Measurements from ENCODE around the gene WFS1. TPM values are rescaled to one million over a fixed set of nuclear protein-coding genes. Genes with fewer than 3 reads are reported as not detected.

WFS1 gene
- total and polyA plus RNA-seq, 2 of the 13 experiments (the other 11 are each of a cell fraction or from before 2014, with no cell fraction given) = 39.1 to 42.2 TPM

GRCh38 chr4:6269616-6270511 is at the start of gene WFS1 (continued):
- TF ChIP-seq MAZ (IDR thresholded peaks at IDR 0.05; ENCODE audit: borderline replicate concordance, low read depth, low read length) (peak; percentile 86), MAZ (CRISPR knock-in tag; IDR thresholded peaks at IDR 0.05; ENCODE audit: low read depth) (peak; percentile 55; the same call in 1 of the 2 replicates), ZNF280D (CRISPR knock-in tag; IDR thresholded peaks at IDR 0.05) (no peak), ZNF350 (CRISPR knock-in tag; IDR thresholded peaks at IDR 0.05; ENCODE audit: borderline replicate concordance, low read depth) (no peak), TCF7L2 (IDR thresholded peaks at IDR 0.05; ENCODE audit: low read depth, low read length) (no peak), ERF (CRISPR knock-in tag; IDR thresholded peaks at IDR 0.05) (0 out of 2 replicates have a peak, but pooled peaks have one; percentile 13), ZBTB42 (CRISPR knock-in tag; IDR thresholded peaks at IDR 0.05) (no peak), ZHX2 (IDR thresholded peaks at IDR 0.05; ENCODE audit: low read depth) (no peak), ZHX2 (CRISPR knock-in tag; IDR thresholded peaks at IDR 0.05; ENCODE audit: borderline replicate concordance) (no peak), YEATS2 (CRISPR knock-in tag; IDR thresholded peaks at IDR 0.05; ENCODE audit: borderline replicate concordance) (peak; percentile 46; the same call in 1 of the 2 replicates), THAP11 (CRISPR knock-in tag; IDR thresholded peaks at IDR 0.05) (peak; percentile 38; the same call in 1 of the 2 replicates), KLF16 (CRISPR knock-in tag; IDR thresholded peaks at IDR 0.05) (peak in 1 of 2 experiments; percentile 48; a peak in 1 of 4 replicates), ZNF740 (CRISPR knock-in tag; IDR thresholded peaks at IDR 0.05) (no peak), ZBTB26 (CRISPR knock-in tag; IDR thresholded peaks at IDR 0.05; ENCODE audit: borderline replicate concordance) (no peak), SALL2 (CRISPR knock-in tag; IDR thresholded peaks at IDR 0.05) (no peak), ZFY (CRISPR knock-in tag; IDR thresholded peaks at IDR 0.05) (peak; percentile 78), PLSCR1 (CRISPR knock-in tag; IDR thresholded peaks at IDR 0.05; ENCODE audit: borderline replicate concordance) (no peak)
